ENCODE results near the gene ALK.

ALK gene

DNA sequence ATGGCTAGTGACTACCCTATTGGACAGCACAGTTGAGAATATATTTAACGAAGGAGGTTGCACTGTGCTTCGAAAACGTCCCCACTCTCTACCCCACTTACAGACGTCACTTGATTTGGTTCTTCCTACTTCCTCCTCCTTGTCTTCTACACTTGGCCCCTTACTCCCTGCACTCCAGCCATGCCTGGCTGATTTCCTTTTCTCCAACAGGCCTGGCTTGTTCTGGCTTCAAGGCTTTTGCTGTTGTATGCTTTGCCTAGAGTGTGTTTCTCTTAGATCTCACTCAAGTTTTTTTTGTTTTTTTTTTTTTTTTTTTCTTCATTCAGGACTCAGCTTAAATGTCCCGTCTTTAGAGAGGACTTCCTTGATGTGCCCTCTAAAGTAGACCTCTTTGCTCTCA, 469.4 kb downstream of the ALK start:
- TF ChIP-seq, protein P1, sequence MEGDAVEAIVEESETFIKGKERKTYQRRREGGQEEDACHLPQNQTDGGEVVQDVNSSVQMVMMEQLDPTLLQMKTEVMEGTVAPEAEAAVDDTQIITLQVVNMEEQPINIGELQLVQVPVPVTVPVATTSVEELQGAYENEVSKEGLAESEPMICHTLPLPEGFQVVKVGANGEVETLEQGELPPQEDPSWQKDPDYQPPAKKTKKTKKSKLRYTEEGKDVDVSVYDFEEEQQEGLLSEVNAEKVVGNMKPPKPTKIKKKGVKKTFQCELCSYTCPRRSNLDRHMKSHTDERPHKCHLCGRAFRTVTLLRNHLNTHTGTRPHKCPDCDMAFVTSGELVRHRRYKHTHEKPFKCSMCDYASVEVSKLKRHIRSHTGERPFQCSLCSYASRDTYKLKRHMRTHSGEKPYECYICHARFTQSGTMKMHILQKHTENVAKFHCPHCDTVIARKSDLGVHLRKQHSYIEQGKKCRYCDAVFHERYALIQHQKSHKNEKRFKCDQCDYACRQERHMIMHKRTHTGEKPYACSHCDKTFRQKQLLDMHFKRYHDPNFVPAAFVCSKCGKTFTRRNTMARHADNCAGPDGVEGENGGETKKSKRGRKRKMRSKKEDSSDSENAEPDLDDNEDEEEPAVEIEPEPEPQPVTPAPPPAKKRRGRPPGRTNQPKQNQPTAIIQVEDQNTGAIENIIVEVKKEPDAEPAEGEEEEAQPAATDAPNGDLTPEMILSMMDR (IDR thresholded peaks at IDR 0.05; ENCODE audit: borderline replicate concordance, insufficient read depth, low read depth, low read length), result no peak
- no peak overlapping the region for H3K4me3 ChIP-seq (ENCODE audit: low read depth, low read length)

DNA sequence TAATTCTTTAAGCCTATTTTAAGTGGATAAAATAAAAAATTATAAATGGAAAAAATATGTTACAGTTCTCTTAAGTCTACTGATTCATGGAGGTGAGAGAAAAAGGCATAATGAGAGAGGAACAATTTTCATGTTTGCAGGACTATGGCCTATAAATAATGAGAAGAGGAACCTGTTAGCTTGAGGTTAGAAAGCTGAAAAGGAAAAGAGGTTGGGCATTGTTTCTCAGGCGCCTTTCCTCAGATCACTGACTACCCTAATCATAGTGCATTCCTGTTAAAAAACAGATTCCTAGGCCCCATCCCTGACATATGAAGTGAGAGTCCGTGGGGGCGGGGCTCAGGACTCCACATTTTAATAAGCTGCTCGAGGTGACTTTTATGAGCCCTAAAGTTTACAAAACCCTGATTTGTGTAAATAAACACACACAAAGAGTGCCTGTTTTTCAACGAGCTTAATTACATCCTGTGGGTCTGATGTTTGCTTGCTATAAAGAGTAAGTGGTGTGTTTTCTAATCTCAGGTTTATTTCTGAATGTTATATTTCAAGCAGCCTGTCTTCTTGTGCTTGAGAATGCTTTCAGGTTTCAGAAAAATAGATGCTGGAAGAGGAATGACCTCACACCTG, 470.7 kb downstream of the ALK start:
- TF ChIP-seq, protein P1 (IDR thresholded peaks at IDR 0.05; ENCODE audit: borderline replicate concordance, insufficient read depth, low read depth, low read length), result no peak

DNA sequence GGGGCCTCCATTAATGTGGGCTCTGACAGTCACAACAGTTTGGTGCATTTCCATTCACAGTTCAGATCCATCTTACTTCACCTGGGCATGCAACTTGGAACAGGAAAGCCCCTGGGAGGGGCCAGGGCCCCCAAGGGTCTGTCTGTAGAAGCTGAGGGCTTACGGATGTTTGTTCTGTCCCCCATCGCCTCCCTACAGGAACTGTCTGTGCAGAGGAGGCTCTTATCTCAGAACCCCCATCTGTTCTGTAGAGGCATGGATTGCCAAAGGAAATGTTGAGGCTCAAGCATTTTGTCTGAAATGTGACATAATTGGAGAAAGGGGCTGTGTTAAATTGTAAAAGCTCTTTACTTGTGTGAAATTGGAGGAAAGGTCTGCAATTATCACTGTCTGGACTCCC, 471.9 kb downstream of the ALK start:
- no peak overlapping the region for H3K4me3 ChIP-seq (ENCODE audit: low read depth, low read length)
- TF ChIP-seq, protein P1 (IDR thresholded peaks at IDR 0.05; ENCODE audit: borderline replicate concordance, insufficient read depth, low read depth, low read length), result no peak

More for the DNA sequence above, 470.7 kb downstream of the ALK start:
- no peak overlapping the region for H3K4me3 ChIP-seq (ENCODE audit: low read depth, low read length)

DNA sequence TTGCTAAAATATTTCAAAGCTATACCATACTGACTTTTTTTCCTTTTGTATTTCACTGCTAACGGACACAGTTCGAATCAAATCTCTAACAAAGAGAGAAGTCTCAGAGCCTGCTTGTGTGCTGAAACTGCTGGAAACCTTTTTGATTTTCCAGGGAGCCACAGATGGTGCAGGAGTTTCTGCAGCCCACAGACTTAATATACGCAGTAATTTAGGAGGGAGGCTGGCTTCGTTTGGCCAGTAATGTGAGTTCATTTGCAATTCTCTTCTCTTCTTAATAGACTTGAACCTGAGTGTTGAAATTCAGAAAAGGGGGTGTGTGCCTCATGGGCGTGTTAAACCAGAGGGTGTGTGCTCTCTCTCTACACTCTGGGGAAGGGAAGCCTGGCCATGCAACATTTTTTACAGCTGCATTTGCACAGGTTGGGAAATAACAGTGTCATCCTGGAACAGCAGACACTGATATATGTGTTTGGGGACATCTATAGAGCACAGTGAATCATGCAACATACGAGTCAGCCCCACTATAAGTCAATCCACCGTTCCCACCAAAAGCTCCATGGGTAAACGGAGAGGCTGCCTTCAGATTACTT, 473.2 kb downstream of the ALK start:
- no peak overlapping the region for H3K4me3 ChIP-seq (ENCODE audit: low read depth, low read length)

DNA sequence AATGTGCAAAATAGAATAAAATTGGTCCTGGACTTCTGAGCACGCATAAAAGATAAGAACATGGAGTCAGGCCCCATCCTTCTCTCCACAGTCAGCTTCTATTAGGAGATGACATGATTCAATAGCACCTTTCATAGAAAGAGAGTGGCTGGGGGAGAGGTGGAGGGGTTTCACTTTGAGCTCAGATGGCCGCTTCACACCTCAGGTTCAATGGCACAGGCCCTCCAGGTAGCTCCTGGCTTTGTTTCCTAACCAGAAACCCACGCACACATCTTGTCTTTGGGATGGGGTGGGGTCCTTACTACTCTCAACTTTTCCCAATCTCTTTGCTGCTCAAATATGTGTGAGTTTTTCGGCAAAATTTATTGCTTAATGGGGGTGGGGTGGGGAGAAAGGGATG, 473.9 kb downstream of the ALK start:
- TF ChIP-seq, protein P1 (IDR thresholded peaks at IDR 0.05; ENCODE audit: borderline replicate concordance, insufficient read depth, low read depth, low read length), result no peak
- no peak overlapping the region for H3K4me3 ChIP-seq (ENCODE audit: low read depth, low read length)

More for the DNA sequence above, 473.2 kb downstream of the ALK start:
- TF ChIP-seq, protein P1 (IDR thresholded peaks at IDR 0.05; ENCODE audit: borderline replicate concordance, insufficient read depth, low read depth, low read length), result no peak

DNA sequence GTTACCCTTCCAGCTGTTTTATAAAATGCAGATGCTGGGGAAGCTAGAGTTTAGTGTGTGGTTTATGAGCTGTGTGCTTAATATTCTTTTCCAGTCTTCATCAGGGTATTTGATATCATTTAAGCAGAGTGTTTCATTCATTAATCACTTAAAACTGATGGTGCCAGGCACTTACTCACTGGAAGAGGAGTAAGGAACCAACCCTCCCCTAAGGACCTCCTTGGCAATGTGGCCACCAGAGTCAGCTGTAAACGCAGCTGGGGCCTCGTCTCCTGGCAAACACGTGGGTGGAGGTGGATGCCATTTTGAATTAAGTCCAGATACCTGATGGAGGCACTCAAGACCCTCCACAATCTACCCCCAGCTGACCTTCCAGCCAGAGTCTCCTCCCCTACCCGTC, 474.5 kb downstream of the ALK start:
- no peak overlapping the region for H3K4me3 ChIP-seq (ENCODE audit: low read depth, low read length)
- TF ChIP-seq, protein P1 (IDR thresholded peaks at IDR 0.05; ENCODE audit: borderline replicate concordance, insufficient read depth, low read depth, low read length), result no peak

DNA sequence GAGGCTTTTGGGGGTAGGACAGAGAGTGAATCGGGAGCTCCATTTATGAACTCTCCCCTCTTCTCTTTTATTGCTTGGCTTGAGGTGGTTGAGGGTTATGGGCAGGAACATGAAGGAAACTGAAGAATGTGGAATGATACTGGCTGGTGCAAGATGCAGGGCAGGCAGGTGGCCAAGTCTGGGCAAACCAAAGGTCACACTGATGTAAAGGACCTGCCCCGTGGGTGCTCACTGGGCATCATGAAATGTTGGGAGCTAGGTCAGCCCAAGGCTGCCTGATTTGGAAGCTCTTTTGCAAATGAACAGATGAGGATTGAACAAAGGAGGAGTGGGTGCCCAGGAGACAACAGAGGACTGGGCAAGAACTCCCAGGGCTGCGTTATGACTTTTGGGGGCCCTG, 477.2 kb downstream of the ALK start:
- H3K4me3 ChIP-seq (ENCODE audit: low read depth, low read length), result no peak overlapping the region
- TF ChIP-seq, protein P1 (IDR thresholded peaks at IDR 0.05; ENCODE audit: borderline replicate concordance, insufficient read depth, low read depth, low read length), result no peak
